Dendritic cell treated with granulocyte-macrophage colony-stimulating factor and Interleukin-4, amounts not matched to agents 40 ng/mL and 50 ng/mL, for 4 days (primary cell): ENCODE measurements around the gene DTNB.

ENCODE experiments used
- H3K27ac Mint-ChIP-seq: one replicate; pipeline ENCODE4 v1.8.0; 2022; ENCODE audit warnings: mild to moderate bottlenecking, mixed read lengths
- H3K27me3 Mint-ChIP-seq: one replicate; pipeline ENCODE4 v1.8.0; 2022; ENCODE audit warnings: mild to moderate bottlenecking, mixed read lengths
- H3K36me3 Mint-ChIP-seq: one replicate; pipeline ENCODE4 v1.8.0; 2022; ENCODE audit warnings: low read depth, mixed read lengths
- H3K4me1 Mint-ChIP-seq: one replicate; pipeline ENCODE4 v1.8.0; 2022; ENCODE audit warnings: low read depth, mixed read lengths
- H3K4me3 Mint-ChIP-seq: one replicate; pipeline ENCODE4 v1.8.0; 2022; ENCODE audit warnings: mild to moderate bottlenecking, moderate library complexity, mixed read lengths
- H3K9me3 Mint-ChIP-seq: one replicate; pipeline ENCODE4 v1.8.0; 2022; ENCODE audit warnings: mixed read lengths
- intact Hi-C: fragments of 100-400 bp; cut with micrococcal nuclease; formaldehyde crosslinking; loops from one replicate; pipeline ENCODE4 v1.15.0; 2022

DTNB gene

DNA sequence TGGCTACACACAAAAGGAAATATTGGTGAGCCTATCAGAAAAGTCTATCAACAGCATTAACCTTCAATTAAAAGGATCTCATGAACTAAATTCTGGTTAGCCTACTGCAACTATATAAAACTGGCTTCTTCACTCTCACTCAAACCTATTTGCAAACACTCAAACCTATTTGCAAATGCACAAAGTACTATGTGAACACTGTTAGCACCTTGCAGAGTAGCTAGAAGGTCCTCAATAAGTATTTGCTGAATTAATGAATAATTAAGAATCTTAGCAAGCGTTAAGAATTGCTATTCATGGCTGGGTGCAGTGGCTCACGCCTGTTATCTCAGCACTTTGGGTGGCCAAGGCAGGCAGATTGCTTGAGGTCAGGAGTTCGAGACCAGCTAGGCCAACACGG is 150.3 kb downstream of the DTNB start:
- intact Hi-C loops = loop anchor here (5.0 kb wide), 2 partner anchors 44 to 181 kb away; partner anchors contain the start of gene DNMT3A
- no peak overlapping the region for H3K4me3 Mint-ChIP-seq
- H3K9me3 Mint-ChIP-seq = no peaks in the 10 kb centered on the region
- no peaks in the 10 kb centered on the region for H3K4me1 Mint-ChIP-seq
- H3K27ac Mint-ChIP-seq = no peak overlapping the region
- no peaks in the 10 kb centered on the region for H3K36me3 Mint-ChIP-seq
- H3K27me3 Mint-ChIP-seq = no peaks in the 10 kb centered on the region

DNA sequence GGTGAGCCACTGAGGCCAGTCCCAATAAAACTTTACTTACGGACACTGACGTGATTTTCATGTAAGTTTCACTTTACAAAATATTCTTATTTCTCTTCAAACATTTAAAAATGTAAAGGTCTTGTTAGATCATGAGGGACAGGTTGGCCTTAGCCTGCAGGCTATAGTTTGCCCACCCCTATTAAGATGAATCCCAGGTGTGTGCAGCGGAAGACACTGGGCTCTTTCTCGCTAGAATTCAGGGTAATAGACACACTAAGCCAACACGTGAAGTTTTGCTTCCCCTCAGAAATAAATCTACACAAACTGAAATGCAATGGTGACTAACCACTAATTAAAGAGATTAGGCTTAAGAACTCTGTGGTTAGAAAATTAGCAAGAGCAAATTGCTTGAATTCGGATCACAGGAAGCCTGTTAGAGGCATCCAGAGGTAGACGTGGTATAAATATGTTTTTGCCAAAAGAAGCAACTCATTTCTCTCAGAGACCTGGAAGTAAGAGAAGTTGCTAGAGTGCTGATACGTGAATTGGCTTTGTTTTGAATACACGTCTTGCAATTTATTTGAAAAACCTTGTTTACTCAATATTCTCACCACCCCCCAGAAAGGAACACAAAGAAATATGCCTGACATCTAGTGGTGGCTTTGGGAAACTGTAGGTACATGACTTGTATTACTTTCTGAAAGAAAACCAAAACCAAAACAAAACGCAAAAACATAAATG is 151.6 kb downstream of the DTNB start:
- Mint-ChIP-seq H3K27me3 (no peaks in the 10 kb centered on the region), H3K4me1 (peaks cover 6% of the 10 kb centered on the region), H3K36me3 (no peaks in the 10 kb centered on the region), H3K9me3 (no peaks in the 10 kb centered on the region), H3K4me3 (peak overlapping the region; percentile 23), H3K27ac (peak overlapping the region; percentile 50)
- intact Hi-C loops = loop anchor here (5.0 kb wide), 2 partner anchors 45 to 180 kb away; partner anchors contain the start of gene DNMT3A

DNA sequence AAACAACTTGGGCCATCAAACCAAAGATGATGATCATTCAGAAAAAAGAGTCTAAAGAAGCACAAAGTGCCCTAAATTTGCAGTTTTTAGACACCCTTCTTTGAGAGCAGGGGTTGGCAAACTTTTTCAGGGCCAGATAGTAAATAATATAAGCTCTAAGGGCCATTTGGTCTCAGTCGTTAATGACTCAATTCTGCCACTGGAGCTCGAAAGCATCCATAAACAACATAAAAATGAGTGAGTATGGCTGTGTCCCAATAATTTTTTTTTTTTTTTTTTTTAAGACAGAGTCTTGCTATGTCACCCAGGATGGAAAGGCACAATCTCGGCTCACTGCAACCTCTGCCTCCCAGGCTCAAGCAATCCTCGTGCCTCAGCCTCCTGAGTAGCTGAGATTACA is 152.3 kb downstream of the DTNB start:
- intact Hi-C loops = loop anchor here (5.0 kb wide), 2 partner anchors 46 to 179 kb away; partner anchors contain the start of gene DNMT3A
- Mint-ChIP-seq H3K27ac (no peak overlapping the region), H3K4me1 (peaks cover 8% of the 10 kb centered on the region), H3K36me3 (no peaks in the 10 kb centered on the region), H3K4me3 (no peak overlapping the region), H3K27me3 (no peaks in the 10 kb centered on the region), H3K9me3 (no peaks in the 10 kb centered on the region)

DNA sequence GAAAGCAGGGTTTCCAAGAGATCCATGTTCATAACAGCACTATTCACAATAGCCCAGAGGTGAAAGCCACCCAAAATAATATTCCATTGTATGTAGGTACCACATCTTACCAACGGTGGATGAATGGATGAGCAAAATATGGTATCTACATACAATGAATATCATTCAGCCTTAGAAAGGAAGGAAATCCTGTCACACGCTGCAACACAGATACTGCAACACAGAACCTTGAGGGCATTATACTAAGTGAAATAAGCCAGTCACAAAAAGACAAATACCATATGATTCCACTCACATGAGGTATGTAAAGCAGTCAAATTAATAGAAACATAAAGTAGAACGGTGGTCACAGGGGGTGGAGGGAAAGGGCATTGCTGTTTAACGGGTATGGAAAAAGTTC is 155.7 kb downstream of the DTNB start:
- Mint-ChIP-seq H3K4me1 (peaks cover 27% of the 10 kb centered on the region), H3K9me3 (no peaks in the 10 kb centered on the region), H3K27ac (no peak overlapping the region), H3K36me3 (no peaks in the 10 kb centered on the region), H3K4me3 (no peak overlapping the region), H3K27me3 (no peaks in the 10 kb centered on the region)
- intact Hi-C loops = loop anchor here (10.0 kb wide), 1 partner anchor 143 kb away; no protein-coding TSS in a partner anchor

DNA sequence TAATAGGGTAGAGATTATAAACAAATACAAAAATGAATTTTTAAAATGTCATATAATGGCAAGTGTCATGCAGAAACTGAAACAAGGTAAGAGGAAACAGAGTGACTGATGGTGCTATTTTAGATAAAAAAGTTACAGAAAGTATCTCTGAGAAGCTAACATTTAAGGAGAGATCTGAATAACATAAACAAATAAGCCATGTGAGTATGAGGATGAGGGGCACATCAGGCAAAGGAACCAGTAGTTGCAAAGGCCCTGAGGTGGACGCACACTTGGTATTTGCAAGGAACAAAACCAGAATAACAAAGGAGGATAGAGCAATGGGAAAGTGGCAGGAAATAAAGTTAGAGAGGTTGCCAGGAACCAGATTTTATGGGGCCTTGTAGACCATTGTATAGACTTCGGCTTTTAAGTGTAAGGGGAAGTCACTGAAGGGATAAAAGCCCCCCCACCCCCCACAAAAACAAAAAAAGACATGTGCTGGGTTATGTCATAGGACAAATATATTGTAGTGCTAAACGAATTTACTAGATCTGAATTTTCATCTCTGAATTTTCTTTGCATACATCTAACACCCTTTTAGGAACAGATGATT is 159.2 kb downstream of the DTNB start:
- intact Hi-C loops = loop anchor here (10.0 kb wide), 1 partner anchor 139 kb away; no protein-coding TSS in a partner anchor
- no peaks in the 10 kb centered on the region for H3K36me3 Mint-ChIP-seq
- no peak overlapping the region for H3K27ac Mint-ChIP-seq
- H3K27me3 Mint-ChIP-seq = peaks cover 2% of the 10 kb centered on the region
- no peaks in the 10 kb centered on the region for H3K9me3 Mint-ChIP-seq
- peaks cover 33% of the 10 kb centered on the region for H3K4me1 Mint-ChIP-seq
- no peak overlapping the region for H3K4me3 Mint-ChIP-seq

DNA sequence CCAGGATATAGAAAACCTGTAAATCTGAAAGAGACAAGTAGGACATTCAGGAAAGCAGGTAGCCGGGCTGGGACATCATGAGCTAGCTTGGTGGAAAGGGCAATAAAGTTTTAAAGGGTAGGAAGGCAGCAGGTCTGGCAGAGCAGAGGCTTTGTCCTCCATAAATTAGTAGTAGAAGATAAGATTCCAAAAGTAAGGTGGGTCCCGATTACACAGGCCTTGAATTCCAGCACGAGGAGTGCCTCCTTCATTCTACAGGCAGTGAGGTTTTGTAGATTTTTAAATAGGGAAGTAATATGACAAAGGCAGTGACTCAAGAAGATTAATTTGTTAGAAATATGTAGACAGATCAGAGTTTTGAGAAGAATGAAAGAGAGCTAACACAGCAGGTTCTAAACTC is 160.7 kb downstream of the DTNB start:
- Mint-ChIP-seq H3K27me3 (peaks cover 2% of the 10 kb centered on the region), H3K4me1 (peaks cover 33% of the 10 kb centered on the region), H3K4me3 (no peak overlapping the region), H3K27ac (peak overlapping the region; percentile 69), H3K36me3 (no peaks in the 10 kb centered on the region), H3K9me3 (no peaks in the 10 kb centered on the region)
- intact Hi-C loops = loop anchor here (10.0 kb wide), 1 partner anchor 138 kb away; no protein-coding TSS in a partner anchor

DNA sequence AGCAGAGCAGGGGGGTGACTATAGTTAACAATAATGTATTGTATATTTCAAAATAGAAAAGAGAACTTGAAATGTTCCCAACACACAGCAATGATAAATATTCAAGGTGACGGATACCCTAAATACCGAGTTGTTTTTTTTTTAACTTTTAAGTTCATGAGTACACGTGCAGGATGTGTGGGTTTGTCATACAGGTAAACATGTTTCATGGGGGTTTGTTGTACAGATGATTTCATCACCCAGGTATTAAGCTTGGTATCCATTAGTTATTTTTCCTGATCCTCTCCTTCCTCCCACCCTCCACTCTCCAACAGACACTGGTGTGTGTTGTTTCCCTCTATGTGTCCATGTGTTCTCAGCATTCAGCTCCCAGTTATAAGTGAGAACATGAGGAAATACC is 167.2 kb downstream of the DTNB start:
- intact Hi-C loops = no loop called here
- peaks cover 2% of the 10 kb centered on the region for H3K27me3 Mint-ChIP-seq
- no peaks in the 10 kb centered on the region for H3K36me3 Mint-ChIP-seq
- H3K4me1 Mint-ChIP-seq = no peaks in the 10 kb centered on the region
- no peaks in the 10 kb centered on the region for H3K9me3 Mint-ChIP-seq
- no peak overlapping the region for H3K4me3 Mint-ChIP-seq
- no peak overlapping the region for H3K27ac Mint-ChIP-seq

DNA sequence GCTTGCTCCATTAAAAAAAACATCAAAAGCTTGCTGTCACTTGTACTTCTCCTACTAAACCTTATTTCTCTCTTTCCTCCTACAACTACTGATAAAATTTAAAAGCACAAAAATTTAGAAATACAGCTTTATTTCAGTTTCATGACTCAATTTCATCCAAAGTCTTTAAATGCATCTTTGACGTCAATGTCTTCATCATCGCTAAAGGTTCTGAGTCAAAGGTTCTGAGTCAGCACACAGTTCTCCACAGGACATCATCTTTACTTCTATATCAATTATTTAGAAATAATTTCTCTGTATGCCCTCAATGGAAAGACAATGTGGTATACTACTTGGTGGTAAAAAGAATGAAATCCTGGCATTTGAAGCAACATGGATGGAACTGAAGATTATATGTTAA is 167.8 kb downstream of the DTNB start:
- no peaks in the 10 kb centered on the region for H3K4me1 Mint-ChIP-seq
- H3K36me3 Mint-ChIP-seq = no peaks in the 10 kb centered on the region
- no peak overlapping the region for H3K27ac Mint-ChIP-seq
- intact Hi-C loops = no loop called here
- no peak overlapping the region for H3K4me3 Mint-ChIP-seq
- H3K9me3 Mint-ChIP-seq = no peaks in the 10 kb centered on the region
- H3K27me3 Mint-ChIP-seq = peaks cover 2% of the 10 kb centered on the region

DNA sequence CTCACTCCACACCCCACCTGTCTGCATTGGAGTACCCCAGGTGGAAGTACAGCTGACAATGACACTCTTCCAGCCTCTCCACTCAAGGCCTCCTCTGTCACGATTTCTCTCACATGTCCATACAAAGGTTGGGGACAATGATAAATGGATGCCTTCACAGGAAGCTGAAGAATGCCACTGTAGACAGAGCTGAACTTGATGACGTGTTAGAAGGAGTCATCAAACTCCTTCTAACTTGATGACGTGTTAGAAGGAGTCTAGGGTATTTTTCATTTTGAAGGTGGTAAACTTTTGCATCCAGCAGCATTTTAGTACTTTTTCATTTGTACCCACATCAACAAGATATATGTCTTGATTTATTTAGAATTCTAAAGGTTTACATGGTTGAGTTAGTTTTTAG is 168.2 kb downstream of the DTNB start:
- H3K9me3 Mint-ChIP-seq = no peaks in the 10 kb centered on the region
- intact Hi-C loops = no loop called here
- peaks cover 2% of the 10 kb centered on the region for H3K27me3 Mint-ChIP-seq
- H3K27ac Mint-ChIP-seq = no peak overlapping the region
- no peak overlapping the region for H3K4me3 Mint-ChIP-seq
- no peaks in the 10 kb centered on the region for H3K4me1 Mint-ChIP-seq
- H3K36me3 Mint-ChIP-seq = no peaks in the 10 kb centered on the region

DNA sequence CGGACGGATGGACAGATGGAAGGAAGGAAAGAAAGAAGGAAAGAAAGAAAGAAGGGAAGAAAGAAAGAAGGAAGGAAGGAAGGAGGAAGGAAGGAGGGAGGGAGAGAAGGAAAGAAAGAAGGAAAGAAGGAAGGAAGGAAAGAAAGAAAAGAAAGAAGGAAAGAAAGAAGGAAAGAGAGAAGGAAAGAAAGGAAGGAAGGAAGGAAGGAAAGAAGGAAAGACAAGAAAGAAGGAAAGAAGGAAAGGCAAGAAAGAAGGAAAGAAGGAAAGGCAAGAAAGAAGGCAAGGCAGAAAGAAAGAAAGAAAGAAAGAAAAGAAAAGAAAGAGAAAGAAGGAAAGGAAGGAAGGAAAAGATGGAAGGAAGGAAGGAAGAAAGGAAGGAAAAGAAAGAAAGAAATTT is 169.1 kb downstream of the DTNB start:
- intact Hi-C loops = no loop called here
- Mint-ChIP-seq H3K36me3 (no peaks in the 10 kb centered on the region), H3K4me3 (no peak overlapping the region), H3K27me3 (peaks cover 2% of the 10 kb centered on the region), H3K27ac (peak overlapping the region; percentile 35), H3K9me3 (no peaks in the 10 kb centered on the region), H3K4me1 (no peaks in the 10 kb centered on the region)

DNA sequence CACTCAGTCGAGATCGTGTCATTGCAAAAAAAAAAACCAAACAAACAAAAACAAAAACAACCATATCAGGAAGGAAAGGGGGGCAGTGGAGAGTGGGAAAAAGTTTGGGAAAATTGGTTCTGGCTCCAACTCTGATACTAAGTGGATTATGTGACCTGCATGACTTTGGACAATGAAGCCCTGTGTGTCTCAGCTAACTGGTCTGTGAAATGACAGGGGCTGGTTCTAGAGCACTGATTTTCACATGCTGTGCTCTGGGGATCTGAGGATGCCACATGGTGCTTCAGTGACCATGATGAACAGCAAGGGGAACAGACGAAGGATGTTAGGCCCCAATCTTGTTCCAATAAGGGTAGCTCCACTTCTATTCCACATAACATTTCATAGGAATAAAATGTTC is 174.2 kb downstream of the DTNB start:
- no peak overlapping the region for H3K4me3 Mint-ChIP-seq
- H3K36me3 Mint-ChIP-seq = no peaks in the 10 kb centered on the region

DNA sequence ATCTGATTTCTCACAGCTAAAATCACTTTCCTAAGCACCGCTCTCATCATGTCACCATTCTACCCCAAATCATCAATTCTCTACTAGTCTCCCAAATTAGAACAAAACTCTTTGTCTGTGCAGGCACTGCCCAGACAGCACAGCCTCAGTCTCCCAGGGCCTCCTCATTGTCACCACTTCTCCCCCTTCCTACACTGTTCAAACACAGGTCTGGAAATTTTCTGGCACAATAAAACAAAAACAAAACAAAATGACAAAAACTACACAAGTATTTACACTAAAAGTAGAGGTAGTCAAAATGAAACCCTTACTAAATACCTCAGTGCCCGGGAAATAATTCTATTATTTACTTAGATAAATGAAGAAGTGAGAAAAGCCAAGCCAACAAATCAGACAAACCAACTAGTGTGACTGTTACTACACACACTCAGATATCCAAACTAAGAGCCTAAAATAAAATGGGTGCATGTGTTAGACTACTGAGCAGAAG is 175.4 kb downstream of the DTNB start:
- Mint-ChIP-seq H3K4me3 (peak overlapping the region; percentile 15), H3K27me3 (no peaks in the 10 kb centered on the region), H3K27ac (peak overlapping the region; percentile 67), H3K9me3 (no peaks in the 10 kb centered on the region), H3K4me1 (peaks cover 18% of the 10 kb centered on the region), H3K36me3 (no peaks in the 10 kb centered on the region)
- intact Hi-C loops = no loop called here

More for the DNA sequence above, 174.2 kb downstream of the DTNB start:
- intact Hi-C loops = no loop called here
- Mint-ChIP-seq H3K27ac (peak overlapping the region; percentile 36), H3K9me3 (no peaks in the 10 kb centered on the region), H3K27me3 (no peaks in the 10 kb centered on the region), H3K4me1 (peaks cover 11% of the 10 kb centered on the region)

DNA sequence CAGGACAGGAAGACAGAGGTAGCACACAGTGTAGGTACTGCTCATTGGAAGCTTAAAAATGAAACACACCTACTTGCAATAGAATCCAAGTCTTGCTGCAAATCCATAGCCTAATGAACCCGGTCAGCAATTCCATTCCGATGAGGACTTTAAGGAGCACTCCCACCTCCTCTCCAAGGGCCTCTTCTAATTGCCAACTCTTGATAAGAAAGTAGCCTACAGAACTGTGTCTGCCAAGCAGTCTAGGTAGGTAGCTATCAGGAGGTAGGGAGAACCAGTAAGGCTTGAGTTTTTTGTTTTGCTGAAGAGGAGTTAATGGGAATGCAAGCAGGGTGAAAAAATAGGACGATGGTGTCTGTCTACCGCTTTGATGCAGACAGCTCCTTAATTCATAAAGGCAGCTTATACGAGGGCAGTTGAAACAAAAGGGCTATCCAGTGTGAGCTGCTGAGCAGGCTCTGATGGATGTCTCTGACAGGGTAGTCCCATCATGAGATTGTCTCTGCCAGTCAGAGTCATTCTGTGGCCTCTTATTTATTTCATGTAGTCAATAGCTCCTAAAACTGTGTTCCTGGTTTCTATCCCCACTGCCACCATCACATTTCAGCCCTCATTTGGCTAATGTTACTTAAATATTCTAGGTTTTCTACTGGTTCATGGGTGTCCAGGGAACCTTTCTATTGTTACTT is 176.0 kb downstream of the DTNB start:
- peaks cover 18% of the 10 kb centered on the region for H3K4me1 Mint-ChIP-seq
- no peaks in the 10 kb centered on the region for H3K36me3 Mint-ChIP-seq
- peak overlapping the region; percentile 67 for H3K27ac Mint-ChIP-seq
- no peak overlapping the region for H3K4me3 Mint-ChIP-seq
- H3K27me3 Mint-ChIP-seq = no peaks in the 10 kb centered on the region
- intact Hi-C loops = no loop called here
- H3K9me3 Mint-ChIP-seq = no peaks in the 10 kb centered on the region

DNA sequence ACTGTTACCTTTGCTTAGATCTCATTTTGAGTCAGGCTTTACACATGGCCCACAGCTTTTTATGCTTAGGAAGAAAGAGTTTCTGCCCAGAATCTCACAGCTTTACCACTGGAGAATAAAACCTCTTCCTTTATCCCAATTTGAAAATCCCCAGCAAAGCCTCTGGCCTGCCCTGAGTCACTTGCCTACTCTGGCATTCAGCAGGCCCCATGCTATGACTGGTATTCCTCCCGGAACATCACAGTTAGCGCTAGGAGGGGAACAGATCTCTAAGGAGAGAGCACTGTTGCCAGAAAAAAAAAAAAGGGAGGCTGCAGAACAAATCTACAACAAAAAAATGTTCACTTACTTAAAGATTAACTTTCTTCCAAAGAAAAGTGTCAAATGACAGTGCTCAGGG is 178.8 kb downstream of the DTNB start:
- Mint-ChIP-seq H3K27ac (no peak overlapping the region), H3K4me3 (no peak overlapping the region), H3K9me3 (no peaks in the 10 kb centered on the region), H3K36me3 (no peaks in the 10 kb centered on the region), H3K4me1 (peaks cover 25% of the 10 kb centered on the region), H3K27me3 (no peaks in the 10 kb centered on the region)
- intact Hi-C loops = no loop called here
